ENCODE results near the gene FOXF2. TPM values are rescaled to one million over a fixed set of nuclear protein-coding genes. Genes with fewer than 3 reads are reported as not detected.

Gene FOXF2
- total RNA-seq, 2 donors from 2014 or later: 0.11 TPM; not detected in 1

GRCh38 chr6:1379788-1380147 is 9.6 kb upstream of the FOXF2 start:
- no peak overlapping the region for H3K27ac Mint-ChIP-seq
- H3K27ac ChIP-seq (ENCODE audit: low read depth, low read length): no peak overlapping the region
- H3K9me3 Mint-ChIP-seq: no peaks in the 10 kb centered on the region
- no peak overlapping the region for H3K4me3 ChIP-seq (ENCODE audit: low read length)
- no peak for DNase-seq
- WGBS, 2 experiments (ENCODE audit: insufficient coverage in 1 of 2, insufficient read length in 1 of 2): 5% methylated on average over 6 of the region's 6 CpGs; no CpG with 5 or more reads in 1 of the 2 experiments
- no peaks in the 10 kb centered on the region for H3K9me3 ChIP-seq (ENCODE audit: control insufficient read depth, low read length)
- H3K9ac ChIP-seq (ENCODE audit: extremely low read depth, low read length, poor library complexity, severe bottlenecking): no peak overlapping the region
- peaks cover 100% of the 10 kb centered on the region for H3K27me3 ChIP-seq (ENCODE audit: control insufficient read depth, insufficient read depth, low read length, poor library complexity, severe bottlenecking)
- H3K36me3 ChIP-seq (ENCODE audit: control insufficient read depth, insufficient read depth, low read length): no peaks in the 10 kb centered on the region
- H3K27me3 Mint-ChIP-seq (ENCODE audit: insufficient read depth): peaks cover 97% of the 10 kb centered on the region
- H3K4me1 ChIP-seq (ENCODE audit: control insufficient read depth, insufficient read depth, low read length): no peaks in the 10 kb centered on the region
- no peak overlapping the region for H3K4me3 Mint-ChIP-seq
- peaks cover 7% of the 10 kb centered on the region for H3K4me1 Mint-ChIP-seq
- no peaks in the 10 kb centered on the region for H3K36me3 Mint-ChIP-seq (ENCODE audit: low read depth)
- no peak for TF ChIP-seq CTCF (conservative IDR thresholded peaks at IDR 0.05)

DNA sequence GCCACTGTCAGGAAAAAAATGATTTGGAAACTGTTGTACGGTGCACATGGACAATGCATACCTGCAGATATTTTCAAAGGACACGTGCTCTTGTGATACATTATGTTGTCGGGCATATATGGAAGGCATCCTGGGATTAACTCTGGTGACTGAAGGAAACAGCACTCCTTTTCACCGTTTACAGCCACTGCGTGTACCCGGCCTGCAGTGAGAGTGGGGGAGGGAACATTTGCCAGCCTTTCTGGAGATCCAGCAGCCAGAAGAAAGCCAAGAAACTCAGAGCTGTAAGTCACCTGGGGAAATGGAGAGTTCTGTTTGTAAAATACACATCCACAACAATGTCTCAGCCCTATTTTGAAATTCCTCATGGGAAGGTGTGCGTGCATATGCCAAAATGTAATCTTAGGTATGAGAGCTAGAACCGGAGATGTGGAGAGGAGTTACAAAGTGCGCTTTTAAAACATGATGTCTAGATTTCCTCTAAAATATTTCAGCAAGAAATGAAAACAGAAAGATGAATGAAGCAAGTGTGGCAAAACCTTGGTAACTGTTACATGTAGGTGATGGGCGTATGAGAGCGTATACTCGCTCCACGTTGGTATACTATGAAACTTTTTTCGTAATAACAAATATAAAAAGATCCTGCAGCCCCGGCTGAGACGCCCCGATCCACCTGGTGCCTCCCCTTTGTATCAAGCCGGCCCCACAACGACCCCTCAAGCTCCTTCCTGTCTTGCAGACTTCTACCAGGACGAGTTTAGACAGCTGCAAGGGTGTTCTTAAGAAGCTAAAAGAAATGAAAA is 8.6 kb upstream of the FOXF2 start:
- Histone ChIP-seq H3K27ac (ENCODE audit: low read depth, low read length) (no peak overlapping the region), H3K36me3 (ENCODE audit: control insufficient read depth, insufficient read depth, low read length) (no peaks in the 10 kb centered on the region), H3K9me3 (ENCODE audit: control insufficient read depth, low read length) (no peaks in the 10 kb centered on the region), H3K9ac (ENCODE audit: extremely low read depth, low read length, poor library complexity, severe bottlenecking) (no peak overlapping the region), H3K27me3 (ENCODE audit: control insufficient read depth, insufficient read depth, low read length, poor library complexity, severe bottlenecking) (peaks cover 100% of the 10 kb centered on the region), H3K4me1 (ENCODE audit: control insufficient read depth, insufficient read depth, low read length) (no peaks in the 10 kb centered on the region), H3K4me3 (ENCODE audit: low read length) (no peak overlapping the region)
- Mint-ChIP-seq H3K9me3 (no peaks in the 10 kb centered on the region), H3K36me3 (ENCODE audit: low read depth) (no peaks in the 10 kb centered on the region), H3K27me3 (ENCODE audit: insufficient read depth) (peaks cover 99% of the 10 kb centered on the region), H3K4me1 (peaks cover 14% of the 10 kb centered on the region), H3K4me3 (peak overlapping the region; percentile 44), H3K27ac (no peak overlapping the region)
- WGBS, 2 experiments (ENCODE audit: insufficient coverage in 1 of 2, insufficient read length in 1 of 2): 4 to 8% methylated on average over 9 to 20 of the region's 20 CpGs
- TF ChIP-seq CTCF (conservative IDR thresholded peaks at IDR 0.05): no peak
- DNase-seq: no peak

- no peak overlapping the region for H3K27ac Mint-ChIP-seq
- H3K4me3 Mint-ChIP-seq: peak overlapping the region; percentile 44
- H3K9me3 ChIP-seq (ENCODE audit: control insufficient read depth, low read length): no peaks in the 10 kb centered on the region
- H3K27me3 Mint-ChIP-seq (ENCODE audit: insufficient read depth): peaks cover 99% of the 10 kb centered on the region
- no peak overlapping the region for H3K9ac ChIP-seq (ENCODE audit: extremely low read depth, low read length, poor library complexity, severe bottlenecking)
- H3K4me1 ChIP-seq (ENCODE audit: control insufficient read depth, insufficient read depth, low read length): no peaks in the 10 kb centered on the region
- TF ChIP-seq CTCF (conservative IDR thresholded peaks at IDR 0.05): peak; percentile 97
- H3K27ac ChIP-seq (ENCODE audit: low read depth, low read length): no peak overlapping the region
- H3K4me1 Mint-ChIP-seq: peaks cover 14% of the 10 kb centered on the region
- no peak overlapping the region for H3K4me3 ChIP-seq (ENCODE audit: low read length)
- H3K36me3 Mint-ChIP-seq (ENCODE audit: low read depth): no peaks in the 10 kb centered on the region
- H3K9me3 Mint-ChIP-seq: no peaks in the 10 kb centered on the region
- H3K36me3 ChIP-seq (ENCODE audit: control insufficient read depth, insufficient read depth, low read length): no peaks in the 10 kb centered on the region
- WGBS, 2 experiments (ENCODE audit: insufficient coverage in 1 of 2, insufficient read length in 1 of 2): 1% methylated on average over 19 to 86 of the region's 87 CpGs
- H3K27me3 ChIP-seq (ENCODE audit: control insufficient read depth, insufficient read depth, low read length, poor library complexity, severe bottlenecking): peaks cover 100% of the 10 kb centered on the region
- DNase-seq: peak; percentile 92
These were observed 7.7 kb upstream of the FOXF2 start for GRCh38 chr6:1381481-1382330.
